GM20000 (cell line): ENCODE measurements around the gene TMEM127.

Experiments used
- DNase-seq: peaks from one replicate; pipeline ENCODE4 v3.0.0; 2012; ENCODE audit warnings: low spot score
- TF ChIP-seq, protein P1 (sequence below): IDR thresholded peaks from 2 replicates; pipeline ENCODE4 v1.5.1; 2012; ENCODE audit warnings: mild to moderate bottlenecking, control low read depth; ENCODE audit errors: extremely low read depth, missing control alignments

The TMEM127 gene

GRCh38 chr2:96239745-96240264 is 26.0 kb downstream of the TMEM127 start:
- no peak for DNase-seq

GRCh38 chr2:96239091-96239490 is 26.7 kb downstream of the TMEM127 start:
- TF ChIP-seq, protein P1, sequence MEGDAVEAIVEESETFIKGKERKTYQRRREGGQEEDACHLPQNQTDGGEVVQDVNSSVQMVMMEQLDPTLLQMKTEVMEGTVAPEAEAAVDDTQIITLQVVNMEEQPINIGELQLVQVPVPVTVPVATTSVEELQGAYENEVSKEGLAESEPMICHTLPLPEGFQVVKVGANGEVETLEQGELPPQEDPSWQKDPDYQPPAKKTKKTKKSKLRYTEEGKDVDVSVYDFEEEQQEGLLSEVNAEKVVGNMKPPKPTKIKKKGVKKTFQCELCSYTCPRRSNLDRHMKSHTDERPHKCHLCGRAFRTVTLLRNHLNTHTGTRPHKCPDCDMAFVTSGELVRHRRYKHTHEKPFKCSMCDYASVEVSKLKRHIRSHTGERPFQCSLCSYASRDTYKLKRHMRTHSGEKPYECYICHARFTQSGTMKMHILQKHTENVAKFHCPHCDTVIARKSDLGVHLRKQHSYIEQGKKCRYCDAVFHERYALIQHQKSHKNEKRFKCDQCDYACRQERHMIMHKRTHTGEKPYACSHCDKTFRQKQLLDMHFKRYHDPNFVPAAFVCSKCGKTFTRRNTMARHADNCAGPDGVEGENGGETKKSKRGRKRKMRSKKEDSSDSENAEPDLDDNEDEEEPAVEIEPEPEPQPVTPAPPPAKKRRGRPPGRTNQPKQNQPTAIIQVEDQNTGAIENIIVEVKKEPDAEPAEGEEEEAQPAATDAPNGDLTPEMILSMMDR = no peak
- DNase-seq = no peak

More at GRCh38 chr2:96239745-96240264, 26.0 kb downstream of the TMEM127 start:
- TF ChIP-seq, protein P1 = no peak

DNA sequence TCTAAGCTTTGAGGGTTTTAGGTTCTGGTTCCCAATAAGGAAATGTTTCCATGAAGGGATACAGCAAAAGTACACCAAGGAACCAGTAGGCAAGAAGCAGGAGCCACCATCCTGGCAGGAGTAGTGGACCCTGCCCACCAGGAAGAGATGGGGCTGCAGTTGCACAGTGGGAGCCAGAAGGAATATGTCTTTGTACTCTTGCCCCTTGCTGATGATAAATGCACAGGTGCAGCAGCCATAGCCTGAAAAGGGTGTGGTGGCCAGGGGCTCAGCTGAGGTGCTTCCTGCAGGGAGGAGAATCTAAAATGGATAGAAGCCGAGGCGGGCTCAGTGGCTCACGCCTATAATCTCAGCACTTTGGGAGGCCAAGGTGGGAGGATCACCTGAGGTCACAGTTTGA is 27.5 kb downstream of the TMEM127 start:
- TF ChIP-seq, protein P1 = no peak
- DNase-seq = no peak

- TF ChIP-seq, protein P1 = no peak
- DNase-seq = no peak
These were observed 28.9 kb downstream of the TMEM127 start for GRCh38 chr2:96236882-96237281.

DNA sequence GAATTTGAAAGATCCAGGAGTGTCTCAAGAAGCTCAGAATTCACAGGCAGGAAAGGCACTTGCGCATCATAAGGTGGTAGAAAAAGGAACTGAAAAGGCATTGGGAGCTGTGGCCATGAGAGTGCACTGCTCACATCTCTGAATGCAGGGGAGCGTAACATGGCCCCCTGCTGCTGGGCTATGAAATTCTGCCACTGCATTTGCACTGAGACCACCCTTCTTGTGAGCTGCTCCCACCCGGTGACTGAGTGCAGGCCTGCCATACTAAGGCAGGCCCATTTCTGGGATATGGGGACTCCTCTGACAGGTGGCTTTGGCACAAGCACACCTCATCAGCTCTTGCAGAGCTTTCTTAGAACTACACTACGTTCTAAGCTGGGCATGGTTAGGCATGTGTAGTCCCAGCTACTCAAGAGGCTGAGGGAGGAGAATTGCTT is 31.9 kb downstream of the TMEM127 start:
- DNase-seq = peak; percentile 59
- TF ChIP-seq, protein P1 = peak; percentile 27

GRCh38 chr2:96233436-96233835 is 32.4 kb downstream of the TMEM127 start:
- DNase-seq = no peak

GRCh38 chr2:96231316-96231715 is 34.5 kb downstream of the TMEM127 start:
- no peak for DNase-seq
- TF ChIP-seq, protein P1 = no peak

More at GRCh38 chr2:96233436-96233835, 32.4 kb downstream of the TMEM127 start:
- TF ChIP-seq, protein P1 = no peak
